ENCODE measurements around the gene PSPN. TPM values are rescaled to one million over a fixed set of nuclear protein-coding genes. Genes with fewer than 3 reads are reported as not detected.

Gene PSPN, protein sequence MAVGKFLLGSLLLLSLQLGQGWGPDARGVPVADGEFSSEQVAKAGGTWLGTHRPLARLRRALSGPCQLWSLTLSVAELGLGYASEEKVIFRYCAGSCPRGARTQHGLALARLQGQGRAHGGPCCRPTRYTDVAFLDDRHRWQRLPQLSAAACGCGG
- total RNA-seq = under 1 TPM; 0.32 to 0.66 (median 0.59) TPM

DNA sequence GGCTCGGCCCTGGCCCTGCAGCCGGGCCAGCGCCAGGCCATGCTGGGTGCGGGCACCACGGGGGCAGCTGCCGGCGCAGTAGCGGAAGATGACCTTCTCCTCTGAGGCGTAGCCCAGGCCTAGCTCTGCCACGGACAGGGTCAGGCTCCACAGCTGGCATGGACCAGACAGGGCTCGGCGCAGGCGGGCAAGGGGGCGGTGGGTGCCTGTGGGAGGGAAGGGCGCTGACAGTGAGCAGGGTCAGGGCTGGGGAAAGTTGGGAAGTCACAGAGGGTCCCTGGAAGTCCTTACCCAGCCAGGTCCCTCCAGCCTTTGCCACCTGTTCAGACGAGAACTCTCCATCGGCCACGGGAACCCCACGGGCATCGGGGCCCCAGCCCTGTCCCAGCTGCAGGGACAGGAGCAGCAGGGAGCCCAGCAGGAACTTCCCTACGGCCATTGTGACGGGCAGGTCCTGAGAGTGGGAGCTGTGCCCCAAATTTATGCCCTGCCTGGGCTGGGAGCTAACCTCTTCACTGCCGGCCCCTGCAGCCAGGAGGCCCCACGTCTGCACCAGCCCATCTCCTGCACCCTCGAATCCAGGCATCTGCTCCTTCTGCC, at the start of gene PSPN:
Gene PSPN, minus strand, starts transcription at position 523 of the 600 bp plus-strand sequence. Its CDS starts 84 bp downstream, at position 439.
- H3K9me3 ChIP-seq = no peaks in the 10 kb centered on the region
- DNase-seq (ENCODE audit: low spot score in 2 of 2) = no peak
- H3K4me3 ChIP-seq = no peak within 1 kb of the TSS
- TF ChIP-seq POLR2AphosphoS5 (IDR thresholded peaks at IDR 0.05) (no peak), POLR2A (IDR thresholded peaks at IDR 0.05) (no peak), CTCF (IDR thresholded peaks at IDR 0.05) (no peak)
- H3K36me3 ChIP-seq = peaks cover 10% of the 10 kb centered on the region
- peak within 1 kb of the TSS in 1 of 2 donors; percentile 98 for H3K27ac ChIP-seq
- H3K4me1 ChIP-seq = peaks cover 0 to 6% of the 10 kb centered on the region in 2 donors
- H3K27me3 ChIP-seq = no peaks in the 10 kb centered on the region
- intact Hi-C loops (cut with DNase I; ENCODE audit: low total_unique reads) = no loop called here

GRCh38 chr19:6424939-6425731, 49.4 kb upstream of the PSPN start:
- Histone ChIP-seq H3K9me3 (no peaks in the 10 kb centered on the region), H3K36me3 (no peaks in the 10 kb centered on the region), H3K27ac (peak overlapping the region; percentile 82 to 92), H3K4me1 (peaks cover 3 to 11% of the 10 kb centered on the region in 2 donors), H3K4me3 (peak overlapping the region; percentile 76 to 96 (median 84)), H3K27me3 (no peaks in the 10 kb centered on the region)
- intact Hi-C loops (cut with DNase I; ENCODE audit: low total_unique reads) = loop anchor here (1.0 kb wide), 1 partner anchor 31 kb away; no protein-coding TSS in a partner anchor
- TF ChIP-seq POLR2A (IDR thresholded peaks at IDR 0.05) (no peak), POLR2AphosphoS5 (IDR thresholded peaks at IDR 0.05) (peak in 2 of 3 donors; percentile 45 to 62), CTCF (IDR thresholded peaks at IDR 0.05) (no peak)
- DNase-seq (ENCODE audit: low spot score in 2 of 2) = peak; percentile 100

DNA sequence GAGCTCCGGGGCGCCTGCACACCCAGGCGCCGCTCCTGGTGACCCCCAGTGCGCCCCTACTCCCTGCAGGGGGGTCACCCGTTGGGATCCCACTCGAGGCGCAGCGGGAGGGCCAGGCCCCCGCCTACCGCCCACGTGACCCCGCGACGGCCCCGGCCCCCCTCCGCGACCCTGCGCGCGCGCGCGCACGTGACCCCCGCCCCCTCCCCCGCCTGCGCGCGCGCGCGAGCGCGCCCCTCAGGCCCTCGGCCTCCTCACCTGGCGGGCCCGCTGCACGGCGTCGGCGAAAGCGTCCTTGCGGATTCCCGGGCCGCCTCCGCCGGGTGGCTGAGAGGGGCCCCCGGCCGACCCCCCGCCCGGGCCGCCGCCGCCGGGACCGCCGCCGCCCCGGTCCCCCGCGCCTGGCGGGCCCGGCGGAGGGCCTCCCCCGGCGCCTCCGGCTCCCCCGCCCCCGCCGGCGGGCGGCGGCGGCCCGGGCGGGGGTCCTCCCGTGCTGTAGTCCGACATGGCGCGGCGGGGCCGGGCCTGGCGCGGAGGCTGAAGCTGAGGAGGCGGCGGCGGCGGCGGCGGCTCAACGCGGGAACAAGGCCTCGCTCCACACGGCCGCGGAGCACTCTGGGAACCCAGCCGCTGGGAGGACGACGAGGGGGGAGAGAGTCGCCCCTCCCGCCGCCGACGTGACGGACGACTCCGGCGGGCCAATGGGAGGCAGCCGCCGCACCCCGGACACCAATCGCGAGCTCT, 48.6 kb upstream of the PSPN start, which contains the start of gene KHSRP:
Gene KHSRP, minus strand, starts transcription at position 617 of the 744 bp plus-strand sequence. Its CDS starts 110 bp downstream, at position 507.
- no peak for TF ChIP-seq CTCF (IDR thresholded peaks at IDR 0.05)
- TF ChIP-seq POLR2A (IDR thresholded peaks at IDR 0.05) = peak; percentile 40
- peak in 2 of 3 donors; percentile 50 to 84 for TF ChIP-seq POLR2AphosphoS5 (IDR thresholded peaks at IDR 0.05)
- Histone ChIP-seq H3K27me3 (no peaks in the 10 kb centered on the region), H3K4me1 (peaks cover 3 to 11% of the 10 kb centered on the region in 2 donors), H3K27ac (peak within 1 kb of the TSS; percentile 82 to 93), H3K36me3 (no peaks in the 10 kb centered on the region), H3K4me3 (peak within 1 kb of the TSS; percentile 76 to 96 (median 84)), H3K9me3 (no peaks in the 10 kb centered on the region)
- intact Hi-C loops (cut with DNase I; ENCODE audit: low total_unique reads) = loop anchor here (1.0 kb wide), 1 partner anchor 32 kb away; no protein-coding TSS in a partner anchor
- DNase-seq (ENCODE audit: low spot score in 2 of 2) = no peak

GRCh38 chr19:6423499-6424194, 47.9 kb upstream of the PSPN start:
- TF ChIP-seq CTCF (IDR thresholded peaks at IDR 0.05) (no peak), POLR2AphosphoS5 (IDR thresholded peaks at IDR 0.05) (no peak), POLR2A (IDR thresholded peaks at IDR 0.05) (no peak)
- no peaks in the 10 kb centered on the region for H3K36me3 ChIP-seq
- no peaks in the 10 kb centered on the region for H3K27me3 ChIP-seq
- H3K4me1 ChIP-seq = peaks cover 3 to 11% of the 10 kb centered on the region in 2 donors
- no peaks in the 10 kb centered on the region for H3K9me3 ChIP-seq
- H3K27ac ChIP-seq = peak overlapping the region; percentile 75 to 93
- no peak for DNase-seq (ENCODE audit: low spot score in 2 of 2)
- H3K4me3 ChIP-seq = peak overlapping the region; percentile 76 to 96 (median 84)
- intact Hi-C loops (cut with DNase I; ENCODE audit: low total_unique reads) = loop anchor here (1.0 kb wide), 1 partner anchor 33 kb away; no protein-coding TSS in a partner anchor

All from breast epithelium (tissue), 4 donors.